GM18520 (cell line): ENCODE results near the gene KLHL13.

Experiments used
- ATAC-seq: cut with Tn5 transposase; IDR thresholded peaks from one replicate; pipeline ENCODE4 v1.9.1; 2021; ENCODE audit not compliant: unreplicated experiment

Gene KLHL13

GRCh38 chrX:117895418-117895817 lies 221.2 kb downstream of the KLHL13 start:
- no peak for ATAC-seq

GRCh38 chrX:117892469-117892868 lies 224.1 kb downstream of the KLHL13 start:
- ATAC-seq, result no peak

GRCh38 chrX:117871796-117872195 lies 244.8 kb downstream of the KLHL13 start:
- no peak for ATAC-seq

- no peak for ATAC-seq
Observed at GRCh38 chrX:117860517-117860916, 256.1 kb downstream of the KLHL13 start.

GRCh38 chrX:117854806-117855205 lies 261.8 kb downstream of the KLHL13 start:
- no peak for ATAC-seq

GRCh38 chrX:117851025-117851424 lies 265.6 kb downstream of the KLHL13 start:
- no peak for ATAC-seq
